Activated T-cell treated with anti-CD3 and anti-CD28 coated beads for 24 hours (primary cell): ENCODE results near the gene MAP2K3.

ENCODE experiments used
- DNase-seq: peaks from one replicate; pipeline ENCODE4 v3.0.0-alpha.2; 2020; ENCODE audit warnings: low read depth

MAP2K3 gene

DNA sequence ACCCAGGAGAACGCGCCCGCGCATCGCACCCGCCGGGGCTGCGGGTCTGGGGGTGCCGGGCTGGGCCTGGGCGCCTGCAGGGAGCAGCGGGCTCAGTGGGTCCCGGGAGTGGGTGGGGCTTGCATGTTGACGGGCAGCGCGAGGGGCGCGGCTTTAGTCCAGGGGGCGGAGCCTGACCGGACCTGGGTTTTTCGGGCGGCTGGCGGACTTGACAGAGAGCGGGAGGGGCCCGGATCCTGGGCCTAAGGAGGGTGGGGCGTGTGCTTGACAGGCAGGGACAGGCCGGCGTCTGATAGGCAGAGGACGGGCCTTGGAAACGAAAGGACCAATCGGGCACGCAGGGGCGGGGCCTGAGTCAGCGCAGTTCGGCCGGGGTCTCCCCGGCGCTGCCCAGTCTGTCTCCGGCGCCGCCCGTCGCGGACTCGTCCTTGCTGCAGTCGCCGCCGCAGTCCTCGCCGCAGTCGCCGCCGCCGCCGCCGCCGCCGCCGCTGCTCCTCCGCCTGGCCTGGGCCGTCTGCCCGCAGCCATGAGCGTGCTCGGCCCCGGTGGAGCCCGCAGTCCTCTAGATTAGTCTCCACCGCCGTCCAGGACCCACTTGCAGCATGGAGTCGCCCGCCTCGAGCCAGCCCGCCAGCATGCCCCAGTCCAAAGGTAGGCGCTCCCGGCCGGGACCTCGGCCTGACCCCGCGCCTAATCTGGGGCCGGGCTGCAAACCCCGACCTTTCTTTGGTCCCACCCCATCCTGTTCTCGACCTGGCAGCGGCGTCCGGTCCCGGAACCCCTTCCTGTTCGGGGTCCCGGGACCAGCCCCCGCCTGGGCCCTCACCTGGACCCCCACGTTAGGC lies at the start of gene MAP2K3:
MAP2K3 (plus strand) TSS at position 393 of the 845 bp plus-strand sequence; CDS start at position 603, 210 bp downstream.
- DNase-seq: peak; percentile 96

DNA sequence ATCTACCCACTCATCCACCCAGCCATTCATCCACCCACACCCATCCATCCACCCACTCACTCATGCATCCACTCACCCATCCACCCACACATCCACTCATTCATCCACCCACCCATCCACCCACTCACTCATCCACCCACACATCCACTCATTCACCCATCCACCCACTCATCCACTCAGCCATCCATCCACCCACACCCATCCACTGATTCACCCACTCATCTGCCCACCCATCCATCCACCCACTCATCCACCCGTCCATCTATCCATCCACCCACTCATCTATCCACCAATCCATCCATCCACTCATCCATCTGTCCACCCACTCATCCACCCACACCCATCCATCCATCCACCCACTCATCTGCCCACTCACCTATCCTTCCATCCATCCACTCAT lies 48.6 kb upstream of the MAP2K3 start:
- no peak for DNase-seq

DNA sequence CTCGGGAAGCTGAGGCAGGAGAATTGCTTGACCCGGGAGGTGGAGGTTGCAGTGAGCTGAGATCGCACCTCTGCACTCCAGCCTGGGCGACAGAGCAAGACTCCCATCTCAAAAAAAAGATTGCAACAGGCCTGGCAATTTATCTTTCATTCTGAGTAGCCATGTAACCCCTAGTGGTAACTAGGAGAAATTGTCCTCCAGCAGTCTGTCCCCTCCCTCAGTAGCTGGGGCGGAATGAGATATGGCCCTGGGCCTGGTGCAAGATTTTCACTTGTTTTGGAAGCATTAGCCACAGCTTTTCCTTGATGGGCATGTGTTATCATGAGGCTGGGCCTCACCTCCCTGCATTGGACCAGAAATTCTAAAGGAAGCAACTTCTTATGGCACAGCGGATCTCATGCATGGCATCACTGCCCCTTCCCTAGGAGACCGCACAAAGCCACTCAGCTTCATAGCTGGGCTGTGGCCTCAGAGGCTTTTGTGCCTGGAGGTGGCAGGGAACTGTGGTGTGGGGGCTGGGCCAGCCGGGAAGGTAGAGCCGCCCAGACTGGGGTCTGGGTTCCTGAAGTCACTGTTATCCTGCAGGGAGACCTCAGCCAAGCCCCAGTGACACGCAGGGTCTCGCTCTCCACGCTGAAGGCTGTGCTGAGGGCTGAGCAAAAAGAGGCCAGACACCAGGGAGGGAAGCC lies 44.7 kb upstream of the MAP2K3 start:
- DNase-seq: no peak

DNA sequence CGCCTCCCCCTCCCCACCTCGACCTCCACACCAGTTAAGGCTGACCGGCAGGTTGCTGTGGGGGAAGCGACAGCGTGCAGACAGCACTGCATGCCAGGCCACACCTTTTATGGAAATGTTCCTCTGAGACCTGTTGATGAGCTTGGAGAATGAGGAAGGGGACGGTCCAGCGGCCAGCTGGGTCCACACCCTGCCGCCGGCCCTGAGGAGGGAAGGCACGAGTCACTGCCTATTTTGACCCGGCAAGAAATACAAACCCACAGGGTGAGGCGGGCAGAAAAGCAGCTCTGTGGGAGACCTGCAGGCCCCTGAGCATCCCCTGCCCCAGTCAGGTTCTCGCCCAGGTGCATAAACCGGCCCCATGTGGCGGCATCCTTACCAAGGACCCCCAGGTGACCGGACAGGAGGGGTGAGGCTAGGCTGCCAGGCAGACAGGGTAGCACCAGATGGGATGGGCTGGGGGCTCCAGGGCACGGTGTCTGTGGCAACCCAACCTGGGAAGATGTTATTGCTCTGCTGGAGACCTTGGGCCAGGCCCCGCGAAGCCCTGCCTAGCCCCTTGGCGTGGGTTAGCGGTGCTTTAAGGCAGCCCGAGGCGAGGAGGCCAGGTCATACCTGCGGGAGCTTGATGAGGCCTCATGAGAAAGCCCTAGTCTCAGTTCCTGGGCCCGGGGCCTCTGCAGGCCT lies 44.0 kb upstream of the MAP2K3 start:
- DNase-seq: no peak

DNA sequence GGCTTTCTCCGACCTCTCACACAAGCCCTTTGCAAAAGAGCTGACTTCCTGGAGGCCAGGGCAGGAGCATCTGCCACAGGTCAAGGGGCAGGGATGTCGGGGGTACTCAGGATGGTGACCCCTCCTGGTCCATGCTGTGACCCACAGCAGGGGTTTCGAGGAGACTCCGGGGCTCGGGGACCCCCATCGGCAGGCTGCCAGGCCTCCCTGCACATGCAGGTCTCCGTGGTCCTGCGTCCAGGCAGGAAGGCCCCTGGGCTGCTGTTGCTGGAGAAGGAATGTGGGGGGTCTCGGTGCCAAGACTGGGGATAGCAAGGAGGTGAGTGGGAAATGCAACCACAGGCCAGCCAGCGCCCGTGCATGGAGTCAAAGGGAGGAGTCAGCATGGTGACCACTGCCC lies 42.9 kb upstream of the MAP2K3 start:
- no peak for DNase-seq

DNA sequence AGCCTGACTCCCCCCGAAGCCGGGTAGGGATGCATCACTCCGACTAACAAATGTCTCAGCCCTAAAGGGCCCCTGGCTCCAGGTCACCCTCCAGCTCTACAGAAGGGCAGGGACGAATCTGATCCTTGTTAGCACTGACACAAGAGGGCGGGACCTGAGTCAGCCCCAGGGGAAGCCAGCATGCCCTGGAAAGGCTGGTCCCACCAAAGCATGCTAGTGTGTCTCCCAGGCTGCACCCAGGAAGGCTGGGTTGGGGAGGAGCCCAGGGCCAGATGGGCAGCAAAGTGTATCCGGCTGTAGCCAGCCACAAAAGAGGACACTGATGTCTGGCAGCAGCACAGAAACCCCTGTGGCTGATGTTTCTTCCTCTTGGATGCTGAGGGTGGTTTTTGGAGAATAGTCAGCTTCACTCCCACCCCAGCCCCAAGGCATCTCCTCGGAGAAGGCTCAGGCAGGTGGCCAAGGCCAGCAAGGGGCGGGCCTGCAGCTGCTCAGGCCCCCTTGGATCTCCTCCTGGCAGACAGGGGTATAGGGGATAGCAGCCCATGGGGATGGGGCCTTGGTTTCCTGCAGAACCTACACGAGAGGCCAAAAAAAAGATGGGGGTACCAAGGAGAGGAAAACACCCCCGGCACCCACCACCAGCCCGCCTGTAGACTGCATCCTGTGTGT lies 42.3 kb upstream of the MAP2K3 start:
- DNase-seq: no peak

DNA sequence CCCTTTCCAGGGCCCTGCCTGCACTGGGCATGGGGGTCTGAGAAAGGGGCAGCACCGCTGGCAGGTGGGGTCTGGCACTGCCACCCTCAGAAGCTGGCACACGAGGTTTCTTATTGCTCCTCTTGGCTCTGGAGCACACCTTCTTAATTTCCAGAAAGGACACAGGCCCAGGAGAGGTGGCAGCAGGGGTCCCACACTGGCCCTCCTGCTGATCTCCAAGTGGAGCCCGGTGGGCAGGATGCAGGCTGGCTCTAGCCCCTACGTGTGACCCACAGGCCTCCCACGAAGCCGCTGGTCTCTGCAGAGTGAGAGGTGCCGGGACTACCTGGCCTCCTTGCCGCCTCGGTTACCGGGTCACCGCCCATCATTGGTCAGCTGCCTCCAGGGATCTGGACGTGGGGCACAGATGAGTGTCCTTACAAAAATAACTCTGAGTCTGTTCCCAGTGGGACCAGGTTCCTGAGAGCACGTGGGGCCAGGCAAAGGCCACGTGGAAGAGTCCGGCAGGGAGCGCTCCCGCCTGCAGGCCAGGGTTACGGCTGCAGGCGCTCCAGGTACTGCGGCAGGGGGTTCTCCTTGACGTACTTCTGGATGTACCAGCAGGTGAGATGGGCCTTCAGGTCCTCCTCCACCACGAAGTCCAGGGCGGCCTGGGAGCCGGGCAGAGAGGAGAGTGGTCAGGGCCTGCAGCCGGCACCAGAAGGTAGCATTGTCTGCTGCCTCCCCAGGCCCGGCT lies 41.6 kb upstream of the MAP2K3 start:
- DNase-seq: no peak

DNA sequence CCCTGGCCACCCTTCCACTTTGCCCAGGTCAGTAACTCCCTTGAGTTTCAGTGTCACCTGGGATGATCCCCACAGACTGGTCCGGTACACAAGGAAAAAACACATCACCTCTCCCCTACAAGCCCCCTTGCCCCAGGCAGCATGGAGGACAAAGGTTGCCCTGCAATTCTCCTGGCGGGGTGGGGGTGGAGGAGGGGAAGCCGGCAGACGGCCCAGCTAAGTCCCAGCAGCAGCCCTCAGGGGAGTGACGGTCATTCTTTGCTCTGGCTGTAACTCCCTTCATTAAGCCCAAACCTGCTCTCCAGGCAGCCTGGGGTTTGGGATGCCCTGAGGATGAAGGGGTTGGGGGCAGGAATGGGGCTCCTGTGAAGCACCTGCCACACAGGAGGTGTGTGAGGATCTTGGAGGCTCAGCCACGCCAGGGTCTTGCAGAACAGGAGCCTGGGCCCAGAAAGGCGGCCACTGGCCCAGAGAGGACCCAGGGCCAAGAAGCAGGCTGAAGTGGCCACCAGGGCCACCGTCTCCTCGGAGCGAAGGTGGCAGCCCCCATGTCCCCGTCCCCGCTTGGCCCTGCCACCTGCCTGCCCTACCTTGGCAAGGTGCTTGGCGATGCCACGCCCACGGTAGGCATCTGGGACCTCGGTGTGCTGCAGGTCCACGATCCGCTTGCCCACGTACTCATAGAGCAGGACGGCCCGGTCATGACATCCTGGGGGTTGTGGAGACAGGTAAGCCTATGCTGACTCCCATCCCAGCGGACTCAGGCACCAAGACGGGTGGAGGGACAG lies 40.8 kb upstream of the MAP2K3 start:
- no peak for DNase-seq

DNA sequence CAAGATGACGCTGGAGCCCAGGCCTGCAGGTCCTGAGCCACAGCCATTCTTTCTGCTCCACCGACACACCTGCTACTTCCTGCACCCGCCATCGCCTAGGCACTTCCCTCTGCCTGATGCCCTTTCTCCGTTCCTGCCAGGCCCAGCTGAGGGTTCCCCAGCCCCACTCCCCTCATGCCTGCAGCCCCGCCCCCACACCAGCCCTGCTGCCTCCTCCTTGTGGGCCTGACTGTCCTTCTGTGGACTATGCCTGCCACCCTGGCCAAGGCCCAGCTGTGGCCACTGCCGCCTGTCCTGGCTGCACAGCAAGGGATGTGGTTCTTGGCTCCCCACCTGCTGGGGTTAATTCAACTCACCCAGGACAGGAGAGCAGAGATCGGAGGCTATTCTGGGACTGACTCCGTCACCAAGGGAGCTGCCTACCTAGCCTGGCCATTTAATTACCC lies 38.8 kb upstream of the MAP2K3 start:
- no peak for DNase-seq

DNA sequence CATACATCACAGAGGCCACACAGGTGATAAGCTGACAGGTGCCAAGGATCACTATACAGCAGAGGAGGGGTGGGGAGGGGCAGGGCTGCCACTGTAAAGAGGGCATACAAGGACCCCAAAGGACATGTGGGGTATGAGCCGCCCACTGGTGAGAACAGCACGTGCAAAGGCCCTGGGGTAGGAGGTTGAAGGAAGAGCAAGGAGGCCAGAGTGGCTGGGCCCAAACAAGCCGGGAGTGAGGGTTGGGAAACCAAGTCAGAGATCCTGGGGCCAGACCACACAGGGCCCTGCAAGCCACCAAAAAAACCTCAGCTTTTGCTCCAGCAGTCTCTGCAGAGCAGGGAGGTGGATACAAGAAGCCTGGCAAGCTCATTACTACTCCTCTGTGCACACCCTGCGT lies 37.8 kb upstream of the MAP2K3 start:
- DNase-seq: no peak

DNA sequence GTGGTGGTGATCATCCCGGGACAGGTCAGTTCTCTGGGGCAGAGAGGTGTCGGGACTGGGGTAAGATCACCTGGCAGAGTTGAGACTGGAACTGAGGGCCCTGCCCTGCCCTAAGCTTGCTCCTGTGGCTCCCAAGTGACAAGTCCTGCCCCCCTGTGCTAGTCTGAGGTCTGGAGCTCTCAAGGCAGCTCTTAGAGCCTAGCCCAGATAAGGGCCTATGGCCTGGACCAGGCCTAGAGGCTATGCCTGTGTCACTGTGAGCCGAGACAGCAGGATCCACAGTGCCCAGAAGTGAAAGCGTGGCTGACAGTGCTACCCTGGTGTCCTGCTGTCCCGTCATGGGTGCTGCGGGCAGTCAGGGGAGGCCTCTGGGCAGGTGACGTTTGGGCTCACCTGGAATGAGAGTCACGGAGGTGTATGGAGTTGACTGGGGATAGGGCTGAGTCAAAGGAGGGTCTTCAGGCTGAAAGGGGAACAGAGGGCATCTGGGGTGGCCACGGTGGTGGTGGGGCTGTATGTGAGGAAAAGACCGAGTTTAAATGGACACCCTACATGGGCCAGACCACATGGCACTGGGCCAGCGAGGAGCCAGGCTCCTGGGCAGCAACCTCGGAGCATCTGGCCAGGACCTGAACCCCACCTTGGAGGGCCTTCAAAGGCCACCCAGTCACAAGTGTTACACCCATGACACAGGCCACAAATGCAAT lies 36.8 kb upstream of the MAP2K3 start:
- no peak for DNase-seq

DNA sequence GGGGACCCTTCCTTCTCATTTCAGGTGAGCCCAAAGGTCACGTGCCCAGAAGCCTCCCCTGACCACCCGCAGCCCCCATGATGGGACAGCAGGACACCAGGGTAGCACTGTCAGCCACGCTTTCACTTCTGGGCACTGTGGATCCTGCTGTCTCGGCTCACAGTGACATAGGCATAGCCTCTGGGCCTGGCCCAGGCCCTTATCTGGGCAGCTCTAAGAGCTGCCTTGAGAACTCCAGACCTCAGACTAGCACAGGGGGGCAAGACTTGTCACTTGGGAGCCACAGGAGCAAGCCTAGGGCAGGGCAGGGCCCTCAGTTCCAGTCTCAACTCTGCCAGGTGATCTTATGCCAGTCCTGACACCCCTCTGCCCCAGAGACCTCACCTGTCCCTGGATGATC lies 36.0 kb upstream of the MAP2K3 start:
- DNase-seq: no peak

DNA sequence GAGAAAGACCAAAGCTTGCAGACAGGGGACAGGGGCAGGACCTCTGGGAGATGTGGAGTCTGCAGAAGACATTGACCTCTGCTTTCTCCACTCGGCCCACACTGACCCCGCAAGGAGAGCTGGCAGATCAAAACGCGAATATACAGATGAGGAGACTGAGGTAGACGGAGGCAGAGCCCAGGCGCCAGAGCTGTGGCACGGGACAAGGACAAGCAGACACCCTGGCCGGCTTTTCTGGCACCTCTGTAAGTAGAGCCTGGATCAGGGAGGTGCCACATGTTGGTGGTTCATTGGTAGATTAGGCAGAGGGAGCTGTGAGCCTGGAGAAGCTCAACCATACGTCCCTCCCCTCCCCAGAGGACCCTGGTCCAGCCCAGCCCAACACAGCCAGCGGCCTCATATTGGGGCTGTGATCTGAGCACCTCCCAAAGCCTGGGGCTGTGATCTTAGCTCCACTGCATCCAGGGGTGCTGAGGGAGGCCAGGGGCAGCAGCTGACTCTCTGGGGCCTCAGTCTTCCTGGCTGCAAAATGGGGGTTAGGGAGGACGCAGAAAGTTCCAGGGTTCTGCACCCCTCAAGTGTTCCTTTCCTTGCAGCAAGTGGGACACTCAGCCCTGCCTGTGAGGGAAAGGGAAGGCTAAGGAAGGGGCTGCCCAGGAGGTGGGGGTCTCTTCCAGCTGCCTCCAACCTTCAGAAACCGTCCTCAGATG lies 35.3 kb upstream of the MAP2K3 start:
- DNase-seq: no peak

DNA sequence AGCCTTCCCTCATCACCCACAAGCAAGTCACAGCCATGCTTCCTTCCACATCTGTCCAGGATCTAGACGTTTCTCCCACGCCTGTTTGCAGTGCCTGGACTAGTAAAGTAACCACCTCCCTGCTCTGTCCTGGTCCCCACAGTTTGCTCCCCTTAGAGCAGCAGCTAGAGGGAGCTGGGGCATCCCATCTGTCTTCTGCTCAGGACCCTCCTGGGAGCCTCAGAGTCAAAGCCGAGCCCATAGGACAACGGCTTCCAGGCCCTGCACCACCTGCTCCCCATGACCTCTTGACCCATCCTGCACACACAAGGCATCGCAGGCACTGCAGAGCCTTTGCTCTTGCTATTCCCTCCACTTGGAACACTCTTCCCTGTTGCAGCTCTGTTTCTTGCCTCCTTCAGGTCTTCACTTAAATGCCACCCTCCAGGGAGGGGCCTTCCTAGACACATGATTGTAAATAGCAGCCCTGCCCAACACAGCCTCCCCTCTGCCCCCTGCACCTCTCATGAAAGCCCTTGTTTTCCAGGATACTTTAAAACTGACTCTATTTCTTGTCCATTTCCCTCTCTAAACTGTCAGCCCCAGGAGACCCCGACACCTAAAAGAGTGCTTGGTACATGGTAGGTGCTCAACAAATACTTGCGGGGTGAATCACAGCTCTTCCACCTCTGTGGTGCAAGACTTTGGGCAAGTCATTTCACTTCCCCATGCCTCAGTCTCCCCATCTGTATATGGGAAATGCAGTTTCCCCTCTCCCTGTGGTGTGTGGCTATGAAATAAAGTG lies 34.4 kb upstream of the MAP2K3 start:
- no peak for DNase-seq

DNA sequence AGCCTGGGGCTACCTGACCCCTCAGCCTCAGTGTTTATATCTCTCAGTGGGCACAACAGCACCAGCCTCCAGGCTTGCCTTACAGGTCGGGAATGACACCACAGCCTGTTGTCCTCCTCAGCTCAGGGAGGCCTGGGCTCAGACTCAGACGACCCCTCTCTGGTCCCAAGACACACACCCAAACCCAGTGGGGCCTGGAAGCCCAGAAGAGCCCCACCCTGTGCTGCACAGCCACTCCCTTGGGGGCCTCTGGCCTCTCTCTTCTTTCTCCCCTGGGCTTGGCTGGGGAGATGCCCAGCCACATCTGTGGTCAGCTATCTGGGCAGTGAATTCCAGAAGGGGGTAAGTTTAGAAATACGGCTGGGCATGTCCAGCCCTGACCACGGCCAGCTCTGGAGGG lies 33.7 kb upstream of the MAP2K3 start:
- DNase-seq: no peak

DNA sequence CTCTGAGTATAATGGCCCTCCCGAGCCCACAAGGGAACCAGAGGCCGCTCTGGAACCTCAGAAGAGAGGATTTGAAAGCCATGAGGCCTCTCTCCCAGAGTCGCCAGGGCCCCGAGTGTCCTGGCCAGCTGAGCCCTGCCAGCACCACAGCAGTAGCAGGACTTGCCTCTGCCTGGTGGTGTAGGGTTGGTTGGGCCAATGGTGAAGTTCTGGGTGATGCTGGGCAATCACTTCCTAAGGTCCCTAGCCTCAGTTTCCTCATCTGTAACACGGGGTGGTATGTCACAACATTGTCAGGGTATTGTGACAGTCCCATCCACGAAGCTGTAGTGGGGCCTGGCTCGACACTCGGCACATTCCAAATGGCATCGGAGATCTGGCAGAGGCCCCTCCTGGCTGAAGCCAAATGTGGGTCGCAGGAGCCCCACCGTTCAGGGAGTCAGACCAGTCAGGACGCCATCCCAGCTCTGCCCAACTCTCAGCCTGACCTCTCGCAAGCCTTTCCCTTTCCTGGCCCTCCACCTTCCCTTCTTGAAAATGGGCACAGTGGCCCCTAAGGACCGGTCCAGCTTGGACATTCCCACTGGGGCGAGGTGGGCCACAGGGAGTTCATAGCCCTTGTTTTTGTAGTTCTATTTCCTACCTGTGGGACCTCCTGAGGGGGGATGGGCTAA lies 33.0 kb upstream of the MAP2K3 start:
- no peak for DNase-seq

DNA sequence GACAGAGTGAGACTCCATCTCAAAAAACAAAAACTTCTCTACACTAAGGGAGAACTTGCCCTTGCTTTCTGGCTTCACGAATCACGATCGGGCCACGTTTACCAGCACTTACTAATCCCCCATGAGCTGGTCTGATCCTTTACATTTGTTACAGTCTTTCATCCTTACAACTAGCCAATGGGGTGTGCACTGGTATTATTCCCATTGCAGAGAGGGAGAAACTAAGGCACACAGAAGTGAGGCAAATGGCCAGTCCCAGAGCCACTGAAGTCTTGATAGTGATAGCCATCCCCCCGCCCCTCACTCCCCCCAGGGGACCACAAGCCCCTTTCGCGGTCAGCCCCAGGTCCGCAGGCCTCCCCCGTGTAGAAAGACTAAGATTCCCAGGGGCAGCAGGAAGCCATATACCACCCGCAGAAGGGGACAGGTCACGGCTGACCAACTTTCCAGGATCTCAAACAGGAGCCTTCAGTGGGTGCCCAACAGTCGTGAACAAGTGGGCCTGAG lies 32.2 kb upstream of the MAP2K3 start:
- DNase-seq: no peak
